ENCODE data around the gene ACTN1.
A peak's percentile ranks its signal among the peaks of the same experiment; 100 is the strongest.

DNA sequence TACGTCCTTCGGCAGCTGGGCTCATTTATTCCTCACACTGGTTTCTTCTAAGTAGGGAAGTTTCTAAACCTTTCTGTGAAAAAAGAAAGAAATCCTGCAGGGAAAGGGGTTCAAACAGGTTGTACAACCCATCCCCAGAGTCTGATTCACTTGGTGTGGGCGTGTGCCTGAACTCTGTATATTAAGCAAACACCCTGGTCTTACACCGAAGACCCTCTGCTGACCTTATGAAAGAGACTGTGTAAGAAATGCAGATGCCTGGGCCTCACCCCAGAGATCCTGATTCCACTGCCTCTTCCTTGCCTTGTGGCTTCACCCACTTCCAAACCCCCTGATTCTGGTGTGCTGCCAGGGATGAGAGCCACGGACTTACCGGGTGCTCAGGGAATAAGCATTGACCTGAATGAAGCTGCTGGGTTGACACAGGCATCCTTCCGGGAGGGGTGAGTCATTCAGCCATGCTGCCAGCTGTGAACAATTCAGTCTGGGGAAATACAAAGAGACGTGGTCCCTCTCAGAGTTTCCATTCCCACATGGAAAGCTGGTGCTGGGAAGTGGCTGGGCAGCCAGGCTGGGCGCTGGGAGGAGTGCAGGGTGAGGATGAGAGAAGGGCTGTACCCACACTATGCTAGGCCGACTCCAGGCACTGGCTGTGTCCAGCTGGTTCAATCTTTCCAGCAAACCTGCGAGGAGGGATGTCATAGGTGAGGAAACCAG lies 26.5 kb upstream of the ACTN1 start:
- TF ChIP-seq, protein P1, sequence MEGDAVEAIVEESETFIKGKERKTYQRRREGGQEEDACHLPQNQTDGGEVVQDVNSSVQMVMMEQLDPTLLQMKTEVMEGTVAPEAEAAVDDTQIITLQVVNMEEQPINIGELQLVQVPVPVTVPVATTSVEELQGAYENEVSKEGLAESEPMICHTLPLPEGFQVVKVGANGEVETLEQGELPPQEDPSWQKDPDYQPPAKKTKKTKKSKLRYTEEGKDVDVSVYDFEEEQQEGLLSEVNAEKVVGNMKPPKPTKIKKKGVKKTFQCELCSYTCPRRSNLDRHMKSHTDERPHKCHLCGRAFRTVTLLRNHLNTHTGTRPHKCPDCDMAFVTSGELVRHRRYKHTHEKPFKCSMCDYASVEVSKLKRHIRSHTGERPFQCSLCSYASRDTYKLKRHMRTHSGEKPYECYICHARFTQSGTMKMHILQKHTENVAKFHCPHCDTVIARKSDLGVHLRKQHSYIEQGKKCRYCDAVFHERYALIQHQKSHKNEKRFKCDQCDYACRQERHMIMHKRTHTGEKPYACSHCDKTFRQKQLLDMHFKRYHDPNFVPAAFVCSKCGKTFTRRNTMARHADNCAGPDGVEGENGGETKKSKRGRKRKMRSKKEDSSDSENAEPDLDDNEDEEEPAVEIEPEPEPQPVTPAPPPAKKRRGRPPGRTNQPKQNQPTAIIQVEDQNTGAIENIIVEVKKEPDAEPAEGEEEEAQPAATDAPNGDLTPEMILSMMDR (IDR thresholded peaks at IDR 0.05) = no peak
- no peak for TF ChIP-seq POLR2A (IDR thresholded peaks at IDR 0.05)
- peak; percentile 40 to 90 (median 81) for TF ChIP-seq POLR2AphosphoS5 (IDR thresholded peaks at IDR 0.05)

Measured in breast epithelium (tissue), 3 donors.